ENCODE data around the gene PPFIA4.
A peak's percentile ranks its signal among the peaks of the same experiment; 100 is the strongest.

Gene PPFIA4

DNA sequence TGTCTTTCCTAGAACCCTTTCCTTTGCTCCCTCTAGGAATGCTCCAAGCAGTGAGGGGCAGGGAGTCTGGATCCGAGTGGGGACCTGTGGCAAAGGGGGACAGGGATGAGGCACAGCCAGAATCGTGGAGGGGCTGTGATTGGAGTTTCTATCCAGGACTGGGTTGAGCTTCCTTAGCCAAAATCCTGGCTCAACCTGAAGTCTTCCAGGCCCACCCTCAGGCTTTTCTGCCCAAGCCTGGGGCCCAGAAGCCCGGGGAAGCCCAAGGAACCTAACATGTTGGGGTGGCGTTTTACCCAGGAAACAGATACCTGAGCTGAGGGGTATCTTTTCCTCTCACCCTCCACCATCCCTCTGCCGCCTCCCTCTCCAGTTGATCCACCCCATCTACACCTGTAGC lies 54.2 kb downstream of the PPFIA4 start:
- no peaks in the 10 kb centered on the region for H3K27me3 ChIP-seq (ENCODE audit: insufficient read depth, low read depth, severe bottlenecking)
- H3K27ac ChIP-seq = no peak overlapping the region
- peaks cover 21% of the 10 kb centered on the region for H3K36me3 ChIP-seq
- TF ChIP-seq, protein P1, sequence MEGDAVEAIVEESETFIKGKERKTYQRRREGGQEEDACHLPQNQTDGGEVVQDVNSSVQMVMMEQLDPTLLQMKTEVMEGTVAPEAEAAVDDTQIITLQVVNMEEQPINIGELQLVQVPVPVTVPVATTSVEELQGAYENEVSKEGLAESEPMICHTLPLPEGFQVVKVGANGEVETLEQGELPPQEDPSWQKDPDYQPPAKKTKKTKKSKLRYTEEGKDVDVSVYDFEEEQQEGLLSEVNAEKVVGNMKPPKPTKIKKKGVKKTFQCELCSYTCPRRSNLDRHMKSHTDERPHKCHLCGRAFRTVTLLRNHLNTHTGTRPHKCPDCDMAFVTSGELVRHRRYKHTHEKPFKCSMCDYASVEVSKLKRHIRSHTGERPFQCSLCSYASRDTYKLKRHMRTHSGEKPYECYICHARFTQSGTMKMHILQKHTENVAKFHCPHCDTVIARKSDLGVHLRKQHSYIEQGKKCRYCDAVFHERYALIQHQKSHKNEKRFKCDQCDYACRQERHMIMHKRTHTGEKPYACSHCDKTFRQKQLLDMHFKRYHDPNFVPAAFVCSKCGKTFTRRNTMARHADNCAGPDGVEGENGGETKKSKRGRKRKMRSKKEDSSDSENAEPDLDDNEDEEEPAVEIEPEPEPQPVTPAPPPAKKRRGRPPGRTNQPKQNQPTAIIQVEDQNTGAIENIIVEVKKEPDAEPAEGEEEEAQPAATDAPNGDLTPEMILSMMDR (IDR thresholded peaks at IDR 0.05; ENCODE audit: low read depth, low read length) = no peak
- H3K9me3 ChIP-seq (ENCODE audit: severe bottlenecking) = no peaks in the 10 kb centered on the region
- H3K4me3 ChIP-seq (ENCODE audit: low read depth, low read length) = no peak overlapping the region
- peak; percentile 7 for DNase-seq

DNA sequence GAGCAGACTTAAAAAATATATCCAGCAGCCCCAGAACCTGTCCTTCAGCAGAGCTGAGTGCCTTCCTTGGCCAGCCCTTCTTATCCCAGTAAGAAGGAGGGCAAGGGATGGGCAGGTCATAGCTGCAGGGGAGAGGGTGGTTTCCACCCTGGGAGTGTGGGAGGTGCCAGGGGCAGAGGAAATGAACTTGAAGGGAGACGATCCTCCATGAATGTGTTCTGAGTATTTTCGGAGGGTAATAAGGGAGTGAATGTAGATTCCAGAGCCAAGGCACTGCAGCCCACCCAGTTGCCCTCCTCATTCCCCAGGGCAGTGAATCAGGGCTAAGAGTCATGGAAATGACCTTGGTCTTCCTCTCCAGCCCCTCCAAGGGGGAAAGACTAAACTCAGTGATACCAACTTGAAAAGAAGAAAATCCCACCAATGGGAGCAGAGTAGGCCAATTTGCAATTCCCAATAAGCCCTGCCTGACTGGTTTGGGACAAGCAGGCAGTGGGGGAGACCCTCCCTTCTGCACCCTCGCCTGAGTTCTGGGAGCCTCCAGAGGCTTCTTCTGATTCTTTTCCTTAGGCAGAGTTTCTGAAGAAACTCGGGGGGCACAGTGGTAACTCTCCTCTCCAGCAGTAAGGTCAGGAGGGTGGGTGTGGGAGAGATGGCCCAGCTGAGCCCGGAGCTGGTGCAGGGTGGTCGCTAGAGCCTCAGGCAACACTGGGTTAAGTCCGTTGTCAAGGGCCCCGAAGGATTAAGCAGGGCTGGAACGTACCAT lies 55.4 kb downstream of the PPFIA4 start:
- Histone ChIP-seq H3K27me3 (ENCODE audit: insufficient read depth, low read depth, severe bottlenecking) (no peaks in the 10 kb centered on the region), H3K27ac (no peak overlapping the region), H3K9me3 (ENCODE audit: severe bottlenecking) (no peaks in the 10 kb centered on the region), H3K36me3 (peaks cover 9% of the 10 kb centered on the region), H3K4me3 (ENCODE audit: low read depth, low read length) (no peak overlapping the region)
- peak; percentile 53 for DNase-seq
- TF ChIP-seq, protein P1 (IDR thresholded peaks at IDR 0.05; ENCODE audit: low read depth, low read length) = no peak

- TF ChIP-seq, protein P1 (IDR thresholded peaks at IDR 0.05; ENCODE audit: low read depth, low read length) = no peak
These were observed 55.9 kb downstream of the PPFIA4 start for GRCh38 chr1:203082231-203082505.

GRCh38 chr1:203082571-203083462 lies 56.5 kb downstream of the PPFIA4 start:
- TF ChIP-seq, protein P1 (IDR thresholded peaks at IDR 0.05; ENCODE audit: low read depth, low read length) = no peak
- Histone ChIP-seq H3K36me3 (peaks cover 4% of the 10 kb centered on the region; the same call in 1 of the 2 replicates), H3K27me3 (ENCODE audit: insufficient read depth, low read depth, severe bottlenecking) (no peaks in the 10 kb centered on the region), H3K4me3 (ENCODE audit: low read depth, low read length) (no peak overlapping the region), H3K9me3 (ENCODE audit: severe bottlenecking) (no peaks in the 10 kb centered on the region), H3K27ac (peak overlapping the region; percentile 7; the same call in 1 of the 2 replicates)
- peak; percentile 32 for DNase-seq

More at GRCh38 chr1:203082231-203082505, 55.9 kb downstream of the PPFIA4 start:
- no peaks in the 10 kb centered on the region for H3K9me3 ChIP-seq (ENCODE audit: severe bottlenecking)
- peaks cover 5% of the 10 kb centered on the region for H3K36me3 ChIP-seq
- DNase-seq = no peak
- no peaks in the 10 kb centered on the region for H3K27me3 ChIP-seq (ENCODE audit: insufficient read depth, low read depth, severe bottlenecking)
- peak overlapping the region; percentile 7; the same call in 1 of the 2 replicates for H3K27ac ChIP-seq
- H3K4me3 ChIP-seq (ENCODE audit: low read depth, low read length) = no peak overlapping the region

GRCh38 chr1:203083463-203083921 lies 57.2 kb downstream of the PPFIA4 start:
- Histone ChIP-seq H3K27me3 (ENCODE audit: insufficient read depth, low read depth, severe bottlenecking) (no peaks in the 10 kb centered on the region), H3K9me3 (ENCODE audit: severe bottlenecking) (no peaks in the 10 kb centered on the region), H3K4me3 (ENCODE audit: low read depth, low read length) (no peak overlapping the region), H3K36me3 (peaks cover 4% of the 10 kb centered on the region; the same call in 1 of the 2 replicates), H3K27ac (no peak overlapping the region)
- TF ChIP-seq, protein P1 (IDR thresholded peaks at IDR 0.05; ENCODE audit: low read depth, low read length) = 0 out of 2 replicates have a peak, but pooled peaks have one; percentile 17
- DNase-seq = peak; percentile 19
